ENCODE measurements around the gene EGR1.
"Not testable (repeated sequence)": the region's sequence is repeated elsewhere in the genome, so short reads cannot be mapped to it uniquely, and the experiment has no call there.

EGR1 gene

GRCh38 chr5:138469540-138470321 is 4.5 kb downstream of the EGR1 start:
- no peak for DNase-seq (ENCODE audit: low read depth)

GRCh38 chr5:138470322-138471051 is 5.2 kb downstream of the EGR1 start:
- DNase-seq (ENCODE audit: low read depth), result no peak

- DNase-seq (ENCODE audit: low read depth), result no peak
Measured at GRCh38 chr5:138471052-138471361, 5.7 kb downstream of the EGR1 start.

GRCh38 chr5:138472353-138472752 is 7.1 kb downstream of the EGR1 start:
- DNase-seq (ENCODE audit: low read depth), result no peak

- DNase-seq (ENCODE audit: low read depth), result not testable (repeated sequence)
Measured at GRCh38 chr5:138473151-138473550, 7.9 kb downstream of the EGR1 start.

GRCh38 chr5:138476918-138477317 is 11.6 kb downstream of the EGR1 start:
- no peak for DNase-seq (ENCODE audit: low read depth)

GRCh38 chr5:138482638-138483037 is 17.4 kb downstream of the EGR1 start:
- no peak for DNase-seq (ENCODE audit: low read depth)

GRCh38 chr5:138488481-138488945 is 23.2 kb downstream of the EGR1 start:
- no peak for DNase-seq (ENCODE audit: low read depth)

- no peak for DNase-seq (ENCODE audit: low read depth)
Measured at GRCh38 chr5:138489683-138490061, 24.4 kb downstream of the EGR1 start.

GRCh38 chr5:138490648-138491283 is 25.5 kb downstream of the EGR1 start:
- no peak for DNase-seq (ENCODE audit: low read depth)

GRCh38 chr5:138491284-138491648 is 26.0 kb downstream of the EGR1 start:
- no peak for DNase-seq (ENCODE audit: low read depth)

- DNase-seq (ENCODE audit: low read depth), result peak; percentile 53
Measured at GRCh38 chr5:138491669-138492559, 26.6 kb downstream of the EGR1 start.

- no peak for DNase-seq (ENCODE audit: low read depth)
Measured at GRCh38 chr5:138492560-138493045, 27.3 kb downstream of the EGR1 start.

- DNase-seq (ENCODE audit: low read depth), result no peak
Measured at GRCh38 chr5:138495351-138495750, 30.1 kb downstream of the EGR1 start.

- DNase-seq (ENCODE audit: low read depth), result no peak
Measured at GRCh38 chr5:138498376-138498775, 33.1 kb downstream of the EGR1 start.

GRCh38 chr5:138502121-138502520 is 36.8 kb downstream of the EGR1 start:
- no peak for DNase-seq (ENCODE audit: low read depth)

GRCh38 chr5:138502521-138502920 is 37.2 kb downstream of the EGR1 start:
- DNase-seq (ENCODE audit: low read depth), result no peak

- no peak for DNase-seq (ENCODE audit: low read depth)
Measured at GRCh38 chr5:138503487-138504270, 38.4 kb downstream of the EGR1 start.

GRCh38 chr5:138504799-138505198 is 39.5 kb downstream of the EGR1 start:
- DNase-seq (ENCODE audit: low read depth), result no peak

GRCh38 chr5:138506370-138507306 is 41.4 kb downstream of the EGR1 start:
- no peak for DNase-seq (ENCODE audit: low read depth)
